SK-N-SH treated with all-trans-retinoic acid at 6 μM for 48 hours (cell line): ENCODE results near the gene BYSL.

ENCODE experiments used
- ARNTL ChIP-seq: fragments of 450-650 bp; formaldehyde crosslinking; IDR thresholded peaks from 2 replicates; pipeline ENCODE4 v1.5.0; 2020; ENCODE audit warnings: low read depth, mild to moderate bottlenecking, moderate library complexity, borderline replicate concordance
- ZFP3 ChIP-seq: fragments of 250-450 bp; sonication (Bioruptor Pico); IDR thresholded peaks from 2 replicates; pipeline ENCODE4 v1.5.0; 2020; ENCODE audit warnings: mild to moderate bottlenecking, moderate library complexity

DNA sequence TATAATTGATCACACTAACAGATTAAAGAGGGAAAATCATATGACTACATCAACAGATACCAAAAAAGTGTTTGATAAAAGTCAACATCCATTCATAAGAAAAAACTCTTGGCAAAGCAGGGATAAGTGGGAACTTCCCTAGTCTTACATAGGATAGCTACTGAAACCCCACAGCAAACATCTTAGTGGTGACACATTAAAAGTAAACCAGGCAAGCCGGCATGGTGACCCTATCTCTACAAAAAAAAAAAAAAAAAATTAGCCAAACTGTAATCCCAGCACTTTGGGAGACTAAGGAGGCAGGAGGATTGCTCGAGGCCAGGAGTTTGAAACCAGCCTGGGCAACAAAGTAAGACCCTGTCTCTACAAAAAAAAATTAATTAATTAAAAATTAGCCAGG lies 34.1 kb downstream of the BYSL start:
- TF ChIP-seq ZFP3 (CRISPR knock-in tag), result no peak
- TF ChIP-seq ARNTL (CRISPR knock-in tag), result no peak
